Lower lobe of right lung (tissue), 2 donors: ENCODE data around the gene KRT8. TPM values are rescaled to one million over a fixed set of nuclear protein-coding genes. Genes with fewer than 3 reads are reported as not detected.

Experiments
- ATAC-seq, 2 donors: fragments of 200-7000 bp; cut with Tn5 transposase; one replicate each; pipeline ENCODE4 v1.9.1; 2020 to 2022; ENCODE audit warnings: mild to moderate bottlenecking in 2 of 2, moderate library complexity in 2 of 2
- DNase-seq: peaks from one replicate; pipeline ENCODE4 v3.0.0-alpha.2; 2020
- H3K27ac ChIP-seq: fragments of 200-600 bp; one replicate; pipeline ENCODE4 v1.8.0; 2022
- H3K27me3 ChIP-seq: fragments of 200-600 bp; one replicate; pipeline ENCODE4 v1.8.0; 2022; ENCODE audit warnings: low read depth
- H3K36me3 ChIP-seq: fragments of 200-600 bp; one replicate; pipeline ENCODE4 v1.8.0; 2022; ENCODE audit warnings: mild to moderate bottlenecking
- H3K4me1 ChIP-seq: fragments of 200-600 bp; one replicate; pipeline ENCODE4 v1.8.0; 2022
- H3K4me3 ChIP-seq: fragments of 200-600 bp; one replicate; pipeline ENCODE4 v1.8.0; 2022; ENCODE audit warnings: mild to moderate bottlenecking
- H3K9me3 ChIP-seq: fragments of 200-600 bp; one replicate; pipeline ENCODE4 v1.8.0; 2022
- CTCF ChIP-seq: fragments of 200-600 bp; IDR thresholded peaks from one replicate; pipeline ENCODE4 v1.8.0; 2022; ENCODE audit warnings: antibody characterized with exemption, mild to moderate bottlenecking
- intact Hi-C: fragments of 100-400 bp; cut with DNase I; formaldehyde crosslinking; loops from one replicate; pipeline ENCODE4 v1.11.0; 2022
- total RNA-seq: library from RNA; stranded (reverse); fragmentation: NEBNext Ultra II Directional; extraction: Animal tissue kit (Norgen Biotek cat#: 25700); gene quantifications from one replicate; pipeline ENCODE4 v1.2.1, GENCODE V29; 2021
- donor health status: DM: no; HTN: yes; CAD: no; lungs with severe emphysema.

KRT8 gene
- total RNA-seq, 1 donor from 2014 or later = 139 TPM

- ATAC-seq = peak; percentile 40 to 64
- H3K27me3 ChIP-seq = peaks cover 16% of the 10 kb centered on the region
- H3K4me3 ChIP-seq = no peak overlapping the region
- H3K4me1 ChIP-seq = no peaks in the 10 kb centered on the region
- no peaks in the 10 kb centered on the region for H3K9me3 ChIP-seq
- TF ChIP-seq CTCF = no peak
- no peak for DNase-seq
- H3K36me3 ChIP-seq = no peaks in the 10 kb centered on the region
- no peak overlapping the region for H3K27ac ChIP-seq
- intact Hi-C loops = no loop called here
Observed at GRCh38 chr12:52847335-52848102, 57.4 kb downstream of the KRT8 start.

Other genes with a start within 250 kb of the KRT8 start
- 1.3 TPM for gene KRT1, start 224.7 kb downstream of the KRT8 start, total RNA-seq
- not detected for gene KRT77, start 201.6 kb downstream of the KRT8 start, total RNA-seq
- not detected for gene KRT76, start 127.7 kb downstream of the KRT8 start, total RNA-seq
- gene KRT3, start 109.0 kb downstream of the KRT8 start, total RNA-seq = not detected
- 6.4 TPM for gene KRT4, start 91.0 kb downstream of the KRT8 start, total RNA-seq
- 3.9 TPM for gene KRT79, start 70.8 kb downstream of the KRT8 start, total RNA-seq
- not detected for gene KRT78, start 56.1 kb downstream of the KRT8 start, total RNA-seq
- 140 TPM for gene KRT18, start 44.0 kb upstream of the KRT8 start, total RNA-seq
- 453 TPM for gene EIF4B, start 101.4 kb upstream of the KRT8 start, total RNA-seq
- 186 TPM for gene TNS2, start 145.0 kb upstream of the KRT8 start, total RNA-seq
- gene SPRYD3, start 174.3 kb upstream of the KRT8 start, total RNA-seq = 47.9 TPM
- 58.5 TPM for gene IGFBP6, start 192.6 kb upstream of the KRT8 start, total RNA-seq
- gene SOAT2, start 198.4 kb upstream of the KRT8 start, total RNA-seq = not detected